NB4 (cell line): Measurements from ENCODE around the gene STK32C.

Experiments
- CTCF ChIP-seq: IDR thresholded peaks from one replicate; pipeline ENCODE4 v1.5.1; 2012; ENCODE audit warnings: low read depth, low read length
- POLR2A ChIP-seq: IDR thresholded peaks from 2 replicates; pipeline ENCODE4 v1.6.1; 2011; ENCODE audit warnings: mild to moderate bottlenecking; ENCODE audit not compliant: insufficient read length; ENCODE audit errors: extremely low read depth

- TF ChIP-seq CTCF: no peak
- no peak for TF ChIP-seq POLR2A
Measured at GRCh38 chr10:132211246-132211645, 96.5 kb downstream of the STK32C start.
